Adrenal gland (tissue), 5 donors: ENCODE measurements around the gene MTMR6.

Experiments used
- CTCF ChIP-seq, 6 experiments: fragments of 450-650 bp in 4 of 6; fragments of 200-600 bp in 2 of 6; sonication (generic) in 1 of 6; IDR thresholded peaks; 1 replicate in 5 of 6; 2 replicates in 1 of 6; pipeline versions ENCODE4 v1.5.1 to v1.8.0; 2016 to 2021; ENCODE audit warnings: antibody characterized with exemption in 6 of 6, mild to moderate bottlenecking in 2 of 6, moderate library complexity in 1 of 6
- POLR2A ChIP-seq, 2 donors: fragments of 450-650 bp; IDR thresholded peaks; one replicate each; pipeline ENCODE4 v1.6.1; 2017; ENCODE audit warnings: antibody characterized with exemption in 2 of 2, mild to moderate bottlenecking in 2 of 2, moderate library complexity in 1 of 2
- donor health status: DM: no; HTN: no; CAD: no.

GRCh38 chr13:25242956-25243355 is 44.3 kb downstream of the MTMR6 start:
- no peak for TF ChIP-seq CTCF (IDR thresholded peaks at IDR 0.05)
- no peak for TF ChIP-seq POLR2A (IDR thresholded peaks at IDR 0.05)
